NOMO-1 treated with dmso at 0.1 percent for 144 hours (cell line): ENCODE results near the gene NUTM2G.
"Not testable (repeated sequence)": the region's sequence is repeated elsewhere in the genome, so short reads cannot be mapped to it uniquely, and the experiment has no call there.

Experiments
- DNase-seq: peaks from one replicate; lab custom pipeline; 2025; ENCODE audit not compliant: unreplicated experiment; lab: John Stamatoyannopoulos, UW

The NUTM2G gene

DNA sequence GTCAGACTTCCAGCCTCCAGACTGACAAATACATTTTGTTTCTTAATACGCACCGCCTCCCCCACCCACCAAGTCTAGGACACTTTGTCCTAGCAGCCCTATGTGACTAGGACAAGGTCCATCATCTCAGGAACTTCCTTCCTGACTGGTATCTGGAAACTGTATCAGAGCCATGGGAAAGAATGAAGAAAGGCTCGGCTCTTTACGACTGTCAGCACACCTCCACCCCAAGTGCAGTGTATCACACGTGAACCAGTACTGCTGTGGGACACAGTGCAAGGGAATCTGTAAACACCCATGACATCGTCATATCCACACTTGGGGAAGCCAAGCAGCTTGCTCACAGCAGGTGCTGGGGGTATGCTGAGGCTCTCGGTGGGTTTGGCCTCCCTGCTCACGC is 13.0 kb downstream of the NUTM2G start:
- not testable (repeated sequence) for DNase-seq

DNA sequence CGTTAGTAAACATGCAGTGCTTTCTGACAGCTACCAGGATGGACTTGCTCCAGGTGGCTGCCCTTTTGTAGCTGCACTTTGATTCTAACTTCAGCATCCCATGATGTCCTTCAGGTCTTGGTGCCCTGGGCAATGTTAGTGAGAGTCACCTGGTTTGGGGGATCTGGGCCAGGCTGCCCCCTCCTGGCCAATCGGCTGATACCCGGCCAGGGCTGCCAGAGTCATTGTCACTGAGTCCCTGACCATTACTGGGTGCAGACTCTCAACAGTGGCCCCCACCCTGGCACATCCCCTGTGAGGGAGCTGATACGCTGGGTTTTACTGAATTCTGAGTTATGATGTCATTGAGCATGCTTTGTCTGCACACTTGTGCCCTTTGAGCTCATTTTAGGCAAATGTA is 13.5 kb downstream of the NUTM2G start:
- not testable (repeated sequence) for DNase-seq

DNA sequence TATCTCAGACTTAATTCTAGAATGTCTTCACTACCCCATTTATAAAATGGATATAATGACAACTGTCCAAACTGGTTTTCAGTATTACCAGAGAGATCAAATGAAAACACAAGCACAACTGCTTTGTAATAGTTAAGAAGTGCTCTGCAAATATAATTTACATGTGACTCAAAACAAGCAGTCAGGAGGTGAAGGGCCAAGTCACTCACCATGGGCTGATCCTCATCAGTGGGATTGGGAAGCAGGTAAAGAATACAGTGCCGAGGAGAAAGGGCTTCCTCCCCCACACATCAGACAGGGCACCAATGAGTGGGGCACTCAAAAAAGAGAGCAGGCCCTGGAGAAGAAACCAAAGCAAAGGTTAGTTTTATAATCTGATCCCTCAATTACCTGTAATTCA is 20.7 kb downstream of the NUTM2G start:
- not testable (repeated sequence) for DNase-seq

DNA sequence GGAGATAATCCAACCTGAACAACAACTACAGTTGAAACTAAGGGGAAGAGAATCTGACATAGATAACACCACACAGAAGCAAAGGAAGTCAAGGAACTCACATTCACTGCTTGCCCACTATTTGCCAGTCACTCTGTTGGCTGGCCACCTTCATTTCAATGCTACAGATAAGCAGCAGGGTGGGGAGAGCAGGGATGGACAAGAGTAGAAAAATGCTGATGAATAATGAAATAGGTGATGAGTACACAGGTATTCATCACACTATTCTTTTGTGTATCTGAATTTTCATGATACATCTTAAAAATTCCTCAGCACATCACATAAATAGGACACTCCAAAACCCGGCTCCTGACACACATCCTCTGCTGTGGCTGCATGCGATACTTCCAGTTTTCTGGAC is 21.9 kb downstream of the NUTM2G start:
- not testable (repeated sequence) for DNase-seq

DNA sequence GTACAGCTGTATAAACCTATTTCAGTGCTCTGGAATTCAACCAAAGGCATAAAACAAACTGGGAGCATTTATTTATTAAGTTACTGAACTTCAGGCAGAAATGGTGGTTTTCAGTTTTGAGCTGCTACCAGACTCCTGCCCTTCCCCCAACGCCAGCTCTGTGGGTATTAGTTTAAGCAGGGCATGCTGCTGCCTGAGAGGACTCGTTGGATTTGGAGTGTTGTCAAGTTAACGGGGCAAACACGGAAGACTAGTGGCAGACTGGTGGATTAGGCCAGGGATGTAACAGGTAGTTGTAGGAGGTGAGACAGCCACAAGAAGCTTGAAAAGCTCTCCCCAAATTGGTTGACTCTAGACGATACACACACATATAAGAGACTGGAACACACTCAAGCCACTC is 38.9 kb downstream of the NUTM2G start:
- DNase-seq: not testable (repeated sequence)

DNA sequence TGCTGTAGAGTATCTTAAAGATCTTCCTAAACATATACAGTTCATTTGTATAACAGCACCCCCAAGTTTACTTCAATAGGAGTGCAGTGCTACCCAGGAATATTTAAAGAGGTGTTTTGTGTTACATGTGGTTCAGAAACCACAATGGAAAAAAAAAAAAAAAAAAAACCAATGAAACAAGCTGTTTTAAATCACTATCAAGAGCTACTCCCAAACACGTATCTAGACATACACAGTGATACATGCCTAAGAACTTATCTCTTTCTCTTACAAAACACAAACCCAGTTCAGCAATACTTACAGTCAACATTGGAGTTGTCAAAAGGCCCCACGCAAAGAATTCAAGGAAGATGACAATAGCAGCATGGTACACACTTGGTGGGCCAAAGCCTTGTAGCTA is 43.9 kb downstream of the NUTM2G start:
- not testable (repeated sequence) for DNase-seq

DNA sequence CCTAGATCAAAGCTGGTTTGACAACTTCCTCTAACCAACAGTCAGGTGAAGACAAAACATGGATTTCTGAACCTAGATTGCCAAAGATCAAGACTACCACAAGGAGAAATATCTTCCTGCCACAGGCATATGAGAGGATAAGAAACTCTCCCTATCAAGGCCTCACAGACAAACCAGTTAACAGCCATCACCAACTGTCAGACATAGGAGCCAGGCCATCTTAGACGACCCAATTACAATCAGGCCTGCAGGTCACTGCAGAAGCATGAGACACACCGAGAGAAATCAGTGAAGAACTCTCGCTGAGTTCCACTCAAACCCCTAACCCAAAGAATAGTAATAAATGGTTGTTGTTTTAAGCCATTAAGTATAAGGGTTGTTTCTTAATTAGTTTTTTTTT is 45.4 kb downstream of the NUTM2G start:
- not testable (repeated sequence) for DNase-seq

DNA sequence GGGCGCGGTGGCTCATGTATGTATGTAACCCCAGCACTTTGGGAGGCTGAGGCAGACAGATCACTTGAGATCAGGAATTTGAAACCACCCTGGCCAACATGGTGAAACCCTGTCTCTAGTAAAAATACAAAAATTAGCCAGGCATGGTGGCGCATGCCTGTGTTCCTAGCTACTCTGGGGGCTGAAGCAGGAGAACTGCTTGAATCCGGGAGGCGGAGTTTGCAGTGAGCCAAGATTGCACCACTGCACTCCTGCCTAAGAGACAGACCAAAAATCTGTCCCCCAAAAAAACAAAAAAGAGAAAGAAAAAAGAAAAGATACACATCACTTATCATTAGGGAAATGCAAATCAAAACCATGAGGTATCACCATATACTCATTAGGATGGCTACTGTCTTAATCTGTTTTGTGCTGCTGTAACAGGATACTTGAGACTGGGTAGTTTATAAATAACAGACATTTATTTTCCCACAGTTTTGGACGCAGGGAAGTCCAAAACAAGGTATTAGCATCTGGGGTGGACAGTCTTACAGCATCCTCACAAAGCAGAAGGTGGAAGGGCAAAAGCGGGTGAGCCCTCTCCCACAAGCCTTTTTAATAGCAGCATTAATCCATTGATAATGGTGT is 55.0 kb downstream of the NUTM2G start:
- DNase-seq: not testable (repeated sequence)

DNA sequence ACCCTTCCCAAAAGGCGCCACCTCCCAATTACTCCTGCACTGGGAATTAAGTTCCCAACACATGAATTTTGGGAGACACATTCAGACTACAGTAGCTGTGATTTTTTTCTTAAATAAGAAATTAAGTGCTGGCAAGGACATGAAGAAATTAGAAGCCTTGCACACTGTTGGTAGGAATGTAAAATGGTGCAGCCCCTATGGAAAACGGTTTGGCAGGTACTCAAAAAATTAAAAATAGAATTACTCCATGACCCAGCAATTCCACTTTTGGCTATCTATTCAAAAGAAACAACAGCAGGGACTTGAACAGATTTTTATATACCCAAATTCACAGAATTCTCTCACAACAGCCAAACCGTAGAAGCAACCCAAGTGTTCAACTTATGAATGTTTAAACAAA is 55.5 kb downstream of the NUTM2G start:
- not testable (repeated sequence) for DNase-seq

DNA sequence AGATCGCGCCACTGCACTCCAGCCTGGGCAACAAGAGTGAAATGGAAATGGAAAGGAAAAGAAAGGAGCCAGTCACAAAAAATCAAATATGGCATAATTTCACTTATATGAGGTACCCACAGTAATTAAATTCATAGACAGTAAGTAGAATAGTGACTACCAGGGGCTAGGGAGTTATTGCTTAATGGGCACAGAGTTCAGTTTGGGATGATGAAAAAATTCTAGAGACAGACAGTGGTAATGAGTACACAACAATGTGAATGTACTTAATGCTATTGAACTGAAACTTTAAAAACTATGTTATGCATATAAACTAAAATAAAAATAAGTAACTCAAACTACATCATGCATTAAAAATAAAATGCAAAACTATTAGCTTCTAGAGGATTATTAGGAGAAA is 56.2 kb downstream of the NUTM2G start:
- not testable (repeated sequence) for DNase-seq
